Epidermal melanocyte (primary cell): Measurements from ENCODE around the gene RGS11.
"Not testable (repeated sequence)": the region's sequence is repeated elsewhere in the genome, so short reads cannot be mapped to it uniquely, and the experiment has no call there.

Experiments used
- DNase-seq: peaks from one replicate; pipeline ENCODE4 v3.0.0; 2011; ENCODE audit warnings: low spot score; ENCODE audit not compliant: insufficient read length

The RGS11 gene

DNA sequence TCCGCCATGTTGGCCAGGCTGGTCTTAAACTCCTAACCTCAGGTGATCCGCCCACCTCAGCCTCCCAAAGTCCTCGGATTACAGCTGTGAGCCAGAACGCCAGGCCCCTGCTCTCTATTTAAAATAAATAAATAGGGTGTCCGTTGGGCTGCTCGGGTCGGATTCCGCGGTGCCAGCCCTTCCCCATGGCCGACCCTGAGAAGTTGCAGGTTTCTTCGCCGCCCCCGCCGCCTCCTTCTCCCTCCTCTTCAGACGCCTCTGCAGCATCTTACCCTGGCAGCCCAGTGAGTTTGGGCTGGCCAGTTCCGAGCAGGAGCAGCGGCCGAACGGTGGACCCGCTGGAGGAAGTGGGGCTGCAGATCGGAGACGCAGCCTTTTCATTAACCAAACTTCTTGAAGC is 44.8 kb downstream of the RGS11 start:
- DNase-seq, result no peak

DNA sequence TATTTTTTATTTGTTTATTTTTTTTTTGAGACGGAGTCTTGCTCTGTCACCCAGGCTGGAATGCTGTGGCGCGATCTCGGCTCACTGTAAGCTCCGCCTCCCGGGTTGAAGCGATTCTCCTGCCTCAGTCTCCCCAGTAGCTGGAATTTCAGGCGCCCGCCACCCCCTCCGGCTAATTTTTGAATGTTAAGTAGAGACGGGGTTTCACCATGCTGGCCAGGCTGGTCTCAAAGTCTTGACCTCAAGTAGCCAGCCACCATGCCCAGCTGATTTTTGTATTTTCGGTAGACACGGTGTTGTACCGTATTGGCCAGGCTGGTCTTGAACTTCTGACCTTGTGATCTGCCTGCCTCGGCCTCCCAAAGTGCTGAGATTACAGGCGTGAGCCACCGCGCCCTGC is 45.4 kb downstream of the RGS11 start:
- DNase-seq, result not testable (repeated sequence)

DNA sequence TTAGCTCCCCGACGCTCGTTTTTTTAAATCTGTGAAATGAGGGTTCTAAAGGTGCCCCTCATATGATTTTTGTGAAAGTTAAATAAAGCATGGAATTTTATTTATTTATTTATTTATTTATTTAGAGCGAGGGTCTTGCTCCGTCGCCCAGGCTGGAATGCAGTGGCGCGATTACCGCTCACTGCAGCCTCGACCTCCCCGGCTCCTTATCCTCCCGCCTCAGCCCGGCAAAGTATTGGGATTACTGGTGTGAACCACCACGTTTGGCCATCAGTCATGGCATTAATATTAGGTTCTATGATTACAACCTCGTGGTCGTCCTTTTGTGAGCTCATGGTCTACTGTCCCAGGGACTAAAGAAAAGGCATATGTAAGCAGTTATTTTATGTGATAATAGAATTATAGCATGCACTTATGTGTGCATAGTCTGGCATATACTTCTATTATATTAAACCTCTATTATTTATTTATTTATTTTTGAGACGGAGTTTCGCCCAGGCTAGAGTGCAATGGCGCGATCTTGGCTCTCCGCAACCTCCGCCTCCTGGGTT is 45.9 kb downstream of the RGS11 start:
- no peak for DNase-seq

DNA sequence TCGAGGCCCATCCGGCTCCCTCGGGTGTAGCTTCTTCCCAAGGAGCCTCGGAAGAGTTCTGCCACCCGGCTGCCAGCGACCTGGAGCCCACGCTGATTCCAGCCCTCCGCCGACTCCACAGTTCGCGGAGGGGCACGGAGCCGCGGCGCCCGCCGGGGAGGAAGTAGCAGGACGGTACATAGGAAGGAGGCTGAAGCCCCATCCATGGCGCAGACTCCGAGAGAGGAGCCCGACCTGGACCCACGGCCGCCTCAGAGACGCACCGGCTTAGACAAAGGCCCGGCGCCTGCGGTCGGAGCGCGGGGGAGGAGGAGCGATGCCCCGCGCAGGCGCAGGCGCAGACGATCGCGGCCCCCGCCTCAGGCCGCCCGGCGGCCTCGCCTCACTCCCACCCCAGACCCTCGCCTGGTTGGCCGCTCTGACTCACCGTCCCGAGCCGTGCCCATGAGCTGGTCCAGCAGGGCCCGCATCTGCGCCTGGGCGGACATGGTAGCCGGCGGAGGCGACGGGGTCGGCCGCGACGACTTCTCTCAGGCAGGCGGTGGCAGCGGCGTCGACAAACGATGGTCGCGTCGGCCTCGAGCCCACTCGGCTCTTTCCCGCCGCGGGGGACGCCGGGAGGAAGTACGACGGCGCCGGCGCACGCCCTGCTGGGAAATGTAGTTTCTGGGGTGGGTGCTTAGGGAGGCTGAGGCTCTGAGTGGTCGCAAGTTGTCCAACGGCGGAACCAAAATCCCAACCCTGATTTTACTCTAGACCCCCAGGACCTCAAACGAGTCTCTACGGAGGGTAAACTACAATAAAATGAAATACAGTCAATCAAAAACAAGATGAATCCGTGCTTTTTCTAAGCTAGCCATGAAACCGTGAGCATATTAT is 46.7 kb downstream of the RGS11 start, which contains the start of gene LUC7L:
TSS of gene LUC7L (minus strand) at position 598 of the 879 bp plus-strand sequence. CDS start at position 488, 110 bp downstream.
- DNase-seq, result peak; percentile 87

DNA sequence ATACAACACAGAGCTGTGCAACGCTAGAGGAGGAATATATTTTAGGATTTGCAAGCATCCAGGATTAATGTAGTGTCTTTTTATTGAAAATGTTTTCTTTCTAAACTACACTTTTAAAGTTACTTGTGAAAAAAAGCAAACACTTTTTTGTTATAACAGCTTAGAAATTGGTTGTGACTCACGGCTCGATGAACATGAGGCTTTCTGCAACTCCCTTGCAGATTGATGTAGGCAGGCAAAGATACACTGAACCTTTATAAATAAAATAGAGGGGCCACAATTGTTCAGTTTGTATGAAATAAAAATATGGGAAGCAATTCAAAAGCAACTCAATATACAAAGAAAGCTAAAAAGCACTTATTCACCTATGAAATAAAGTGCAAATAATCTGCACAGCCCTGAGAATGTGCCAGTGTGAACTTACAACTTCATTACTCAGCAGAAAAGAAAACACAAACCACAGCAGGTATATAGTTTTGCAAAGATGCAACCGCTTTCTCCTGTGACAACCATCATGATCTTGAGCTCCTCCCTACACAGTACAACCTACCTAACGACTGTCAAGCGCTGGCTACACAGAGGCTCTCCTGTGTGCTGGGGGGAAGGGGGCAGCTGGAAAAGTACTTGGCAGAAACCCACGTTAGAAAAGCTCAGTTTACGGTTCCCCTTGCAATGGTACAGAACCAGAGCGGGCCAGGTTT is 47.4 kb downstream of the RGS11 start:
- no peak for DNase-seq

DNA sequence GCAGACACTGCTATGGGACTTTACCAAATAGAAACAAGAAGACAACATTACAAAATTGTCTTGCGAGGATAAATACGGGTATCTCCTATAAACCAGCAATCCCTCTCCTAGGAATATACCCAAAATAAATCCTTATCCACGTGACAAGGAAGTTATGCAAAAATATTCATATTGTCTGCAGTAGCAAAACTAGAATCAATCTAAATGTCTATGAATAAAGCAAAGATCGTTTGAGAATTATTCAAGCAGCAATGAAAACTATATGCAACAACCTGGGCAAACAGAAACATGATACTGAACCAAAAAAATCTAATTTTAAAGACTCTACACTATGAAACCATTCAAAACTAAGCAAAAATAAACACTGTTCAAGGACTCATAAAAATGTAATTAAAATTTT is 55.7 kb downstream of the RGS11 start:
- DNase-seq, result no peak
